Memory B cell (primary cell): Measurements from ENCODE around the gene RADIL.

Experiments used
- ATAC-seq: fragments of 150-1000 bp; cut with Tn5 transposase; 2 replicates; pipeline ENCODE4 v1.10.0; 2021; ENCODE audit warnings: low read depth, mild to moderate bottlenecking, moderate library complexity
- DNase-seq, 2 donors: peaks; one replicate each; pipeline ENCODE4 v3.0.0; 2022; ENCODE audit warnings: low spot score in 2 of 2
- H3K27ac Mint-ChIP-seq: one replicate; pipeline ENCODE4 v1.8.0; 2022; ENCODE audit warnings: mild to moderate bottlenecking, moderate library complexity, mixed read lengths
- H3K27me3 Mint-ChIP-seq: one replicate; pipeline ENCODE4 v1.8.0; 2022; ENCODE audit warnings: mixed read lengths
- H3K36me3 Mint-ChIP-seq: one replicate; pipeline ENCODE4 v1.8.0; 2022; ENCODE audit warnings: mild to moderate bottlenecking, mixed read lengths
- H3K4me1 Mint-ChIP-seq: one replicate; pipeline ENCODE4 v1.8.0; 2022; ENCODE audit warnings: mixed read lengths
- H3K4me3 Mint-ChIP-seq: one replicate; pipeline ENCODE4 v1.8.0; 2022; ENCODE audit warnings: mild to moderate bottlenecking, moderate library complexity, mixed read lengths
- H3K9me3 Mint-ChIP-seq: one replicate; pipeline ENCODE4 v1.8.0; 2022; ENCODE audit warnings: mixed read lengths

RADIL gene

GRCh38 chr7:4876586-4876985 lies 6.9 kb downstream of the RADIL start:
- Mint-ChIP-seq H3K4me3 (no peak overlapping the region), H3K9me3 (no peaks in the 10 kb centered on the region), H3K27ac (no peak overlapping the region), H3K27me3 (peaks cover 10% of the 10 kb centered on the region), H3K36me3 (no peaks in the 10 kb centered on the region), H3K4me1 (no peaks in the 10 kb centered on the region)
- no peak for DNase-seq
- ATAC-seq = no peak

DNA sequence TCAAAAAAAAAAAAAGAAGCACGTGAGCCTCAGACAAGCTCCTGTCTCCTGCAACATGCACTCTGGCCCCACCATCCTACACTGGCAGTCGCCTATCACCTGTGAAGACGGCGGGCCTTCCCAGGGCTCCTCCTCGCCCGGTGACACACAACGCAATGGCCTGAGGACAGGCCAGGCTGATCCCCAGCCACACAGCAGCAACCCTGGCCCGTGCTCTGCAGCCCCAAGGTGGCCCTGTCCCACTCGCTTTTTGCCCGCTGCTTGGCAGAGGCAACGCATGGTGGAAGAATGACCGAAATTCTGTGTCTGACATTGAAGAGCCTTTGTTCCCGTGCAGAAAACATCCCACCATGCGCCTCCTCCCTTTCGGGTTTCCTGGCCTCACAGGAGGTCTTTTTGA lies 8.1 kb downstream of the RADIL start:
- H3K27me3 Mint-ChIP-seq = peaks cover 9% of the 10 kb centered on the region
- H3K9me3 Mint-ChIP-seq = no peaks in the 10 kb centered on the region
- no peak for DNase-seq
- ATAC-seq = no peak
- H3K36me3 Mint-ChIP-seq = no peaks in the 10 kb centered on the region
- H3K4me1 Mint-ChIP-seq = no peaks in the 10 kb centered on the region
- H3K4me3 Mint-ChIP-seq = no peak overlapping the region
- H3K27ac Mint-ChIP-seq = no peak overlapping the region

DNA sequence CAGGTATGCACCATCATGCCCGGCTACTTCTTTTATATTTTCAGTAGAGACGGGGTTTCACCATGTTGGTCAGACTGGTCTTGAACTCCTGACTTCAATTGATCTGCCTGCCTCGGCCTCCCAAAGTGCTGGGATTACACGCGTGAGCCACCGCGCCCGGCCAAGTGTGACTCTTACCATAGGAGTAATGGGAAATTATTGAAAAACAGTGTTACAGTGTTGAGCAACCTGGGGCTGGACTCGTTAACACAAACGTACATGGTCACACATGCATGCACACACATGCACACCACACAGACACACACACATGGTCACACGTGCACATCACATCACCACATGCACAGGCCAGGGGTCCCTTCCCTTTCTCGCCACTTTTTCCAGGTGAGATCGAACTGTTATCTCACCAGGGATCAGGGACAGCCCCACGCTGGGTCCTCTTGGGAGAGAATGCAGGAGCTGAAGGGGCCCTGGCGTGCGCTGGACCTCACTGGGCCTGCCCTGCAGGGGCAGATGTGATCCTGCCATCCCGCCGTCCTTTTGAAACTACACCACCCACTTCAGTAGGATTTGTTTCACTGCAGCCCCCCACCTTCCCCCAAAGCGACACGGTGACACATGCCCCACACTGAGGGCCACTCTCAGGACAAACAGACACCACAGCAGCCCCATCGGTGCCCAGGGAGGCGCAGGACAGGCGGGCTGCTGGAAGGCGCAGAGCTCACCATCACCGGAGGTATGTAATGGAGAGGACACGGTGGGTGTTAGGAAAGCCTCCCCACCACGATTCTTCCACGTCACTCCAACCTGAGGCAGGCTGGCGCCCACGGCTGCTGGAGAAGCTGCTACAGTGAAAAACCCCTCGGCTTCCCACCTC lies 10.2 kb downstream of the RADIL start:
- Mint-ChIP-seq H3K4me1 (no peaks in the 10 kb centered on the region), H3K27ac (no peak overlapping the region)

DNA sequence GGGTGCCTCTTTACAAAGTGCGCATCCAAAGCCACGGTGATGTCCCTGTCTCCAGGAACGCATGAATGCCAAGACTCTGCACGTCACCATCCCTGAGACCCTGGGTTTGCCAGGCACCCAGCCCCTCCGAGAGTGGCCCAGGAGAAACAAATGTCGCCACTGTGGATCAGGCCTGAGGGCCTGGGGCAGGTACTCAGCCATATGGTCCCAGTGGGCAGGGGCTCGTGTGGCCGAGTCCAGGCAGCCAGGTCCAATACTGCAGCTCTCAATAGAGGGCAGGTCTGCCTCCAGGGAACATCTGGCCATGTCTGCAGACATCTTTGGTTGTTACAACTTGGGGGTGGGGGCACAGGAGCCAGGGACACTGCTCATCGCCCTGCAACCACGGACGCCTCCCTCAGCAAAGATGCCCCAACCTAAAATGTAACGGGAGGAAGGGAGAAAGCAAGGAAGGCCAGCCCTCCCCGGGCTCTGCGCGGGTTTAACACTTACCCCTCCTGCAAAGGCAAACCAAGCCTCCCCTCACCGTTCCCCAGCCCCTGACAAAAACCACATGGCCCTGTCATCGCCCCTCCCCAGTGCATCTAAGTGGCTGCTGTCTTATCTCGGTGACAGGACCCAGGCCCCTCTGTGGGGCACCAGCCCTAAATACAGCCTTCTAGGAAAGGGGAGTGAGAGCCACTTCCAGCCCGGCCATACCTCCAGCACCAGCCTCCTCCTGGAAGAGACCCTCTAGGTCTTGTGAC lies 11.4 kb downstream of the RADIL start:
- Mint-ChIP-seq H3K36me3 (no peaks in the 10 kb centered on the region), H3K9me3 (peaks cover 2% of the 10 kb centered on the region), H3K4me1 (no peaks in the 10 kb centered on the region), H3K27ac (no peak overlapping the region), H3K4me3 (no peak overlapping the region), H3K27me3 (peaks cover 14% of the 10 kb centered on the region)
- ATAC-seq (no peak), DNase-seq (no peak)

More for the DNA sequence above, 10.2 kb downstream of the RADIL start:
- DNase-seq (no peak), ATAC-seq (no peak)
- Mint-ChIP-seq H3K9me3 (peaks cover 2% of the 10 kb centered on the region), H3K4me3 (no peak overlapping the region), H3K27me3 (peaks cover 16% of the 10 kb centered on the region), H3K36me3 (no peaks in the 10 kb centered on the region)

- Mint-ChIP-seq H3K9me3 (peaks cover 2% of the 10 kb centered on the region), H3K4me1 (no peaks in the 10 kb centered on the region), H3K27ac (no peak overlapping the region), H3K4me3 (no peak overlapping the region), H3K36me3 (no peaks in the 10 kb centered on the region), H3K27me3 (peaks cover 14% of the 10 kb centered on the region)
- ATAC-seq = no peak
- no peak for DNase-seq
These were observed 12.3 kb downstream of the RADIL start for GRCh38 chr7:4871056-4871680.

- Mint-ChIP-seq H3K9me3 (peaks cover 4% of the 10 kb centered on the region), H3K4me3 (no peak overlapping the region), H3K27ac (no peak overlapping the region), H3K36me3 (no peaks in the 10 kb centered on the region), H3K4me1 (no peaks in the 10 kb centered on the region), H3K27me3 (peaks cover 29% of the 10 kb centered on the region)
- DNase-seq (no peak), ATAC-seq (no peak)
These were observed 15.0 kb downstream of the RADIL start for GRCh38 chr7:4868493-4868892.

- Mint-ChIP-seq H3K4me3 (no peak overlapping the region), H3K4me1 (no peaks in the 10 kb centered on the region), H3K27ac (no peak overlapping the region), H3K27me3 (peaks cover 34% of the 10 kb centered on the region), H3K9me3 (peaks cover 9% of the 10 kb centered on the region), H3K36me3 (peaks cover 4% of the 10 kb centered on the region)
- DNase-seq (no peak), ATAC-seq (no peak)
These were observed 16.7 kb downstream of the RADIL start for GRCh38 chr7:4866528-4867496.

DNA sequence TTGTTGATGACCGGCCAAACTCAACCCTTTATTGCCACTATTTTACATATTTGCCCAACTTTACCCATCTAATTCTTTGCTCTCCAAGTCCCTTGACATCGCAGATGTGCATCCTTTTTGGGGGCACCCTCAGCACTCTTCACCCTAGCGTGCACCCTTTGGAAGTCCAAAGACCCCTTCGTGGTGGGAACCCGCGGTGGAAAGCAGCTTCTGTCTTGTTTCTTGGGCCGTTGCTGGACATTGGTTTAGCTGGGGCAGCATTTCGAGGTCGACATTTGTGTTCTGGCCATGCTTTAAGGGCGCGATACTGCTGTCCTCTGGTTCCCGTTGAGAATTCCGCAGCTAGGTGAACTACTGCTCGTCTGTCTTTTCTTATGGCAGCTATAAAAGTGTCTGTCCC lies 21.4 kb downstream of the RADIL start:
- H3K36me3 Mint-ChIP-seq = peaks cover 4% of the 10 kb centered on the region
- H3K27ac Mint-ChIP-seq = peak overlapping the region; percentile 62
- DNase-seq (no peak), ATAC-seq (no peak)
- peak overlapping the region; percentile 73 for H3K4me3 Mint-ChIP-seq
- H3K4me1 Mint-ChIP-seq = peaks cover 4% of the 10 kb centered on the region
- peaks cover 27% of the 10 kb centered on the region for H3K27me3 Mint-ChIP-seq
- peaks cover 8% of the 10 kb centered on the region for H3K9me3 Mint-ChIP-seq

DNA sequence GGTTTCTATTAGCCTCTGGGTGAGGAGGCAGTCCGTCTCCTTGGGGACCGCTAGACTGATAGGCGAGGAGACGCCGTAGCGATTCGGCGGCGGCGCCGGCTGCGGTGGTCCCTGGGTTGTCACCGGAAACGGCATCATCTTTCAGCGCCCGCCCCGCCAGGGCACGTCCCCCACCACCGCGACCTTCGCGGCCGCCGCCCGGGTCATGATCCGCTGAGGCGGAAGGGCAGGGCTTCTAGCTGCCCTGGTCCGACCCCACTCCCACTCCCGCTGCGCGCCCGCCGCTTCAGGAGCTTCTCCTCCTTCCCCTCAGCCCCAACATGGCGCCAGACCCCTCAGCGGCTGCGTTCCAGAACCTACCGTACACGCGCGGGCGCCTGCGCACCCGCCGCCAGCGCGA lies 21.8 kb downstream of the RADIL start, which contains the start of gene PAPOLB:
Gene PAPOLB, minus strand, starts transcription at position 358 of the 400 bp plus-strand sequence. Its CDS starts 220 bp downstream, at position 138.
- DNase-seq = peak; percentile 19 to 31
- Mint-ChIP-seq H3K4me1 (peaks cover 4% of the 10 kb centered on the region), H3K27ac (peak within 1 kb of the TSS; percentile 62), H3K9me3 (peaks cover 8% of the 10 kb centered on the region), H3K27me3 (peaks cover 27% of the 10 kb centered on the region), H3K4me3 (peak within 1 kb of the TSS; percentile 73), H3K36me3 (peaks cover 4% of the 10 kb centered on the region)
- peak; percentile 74 for ATAC-seq

DNA sequence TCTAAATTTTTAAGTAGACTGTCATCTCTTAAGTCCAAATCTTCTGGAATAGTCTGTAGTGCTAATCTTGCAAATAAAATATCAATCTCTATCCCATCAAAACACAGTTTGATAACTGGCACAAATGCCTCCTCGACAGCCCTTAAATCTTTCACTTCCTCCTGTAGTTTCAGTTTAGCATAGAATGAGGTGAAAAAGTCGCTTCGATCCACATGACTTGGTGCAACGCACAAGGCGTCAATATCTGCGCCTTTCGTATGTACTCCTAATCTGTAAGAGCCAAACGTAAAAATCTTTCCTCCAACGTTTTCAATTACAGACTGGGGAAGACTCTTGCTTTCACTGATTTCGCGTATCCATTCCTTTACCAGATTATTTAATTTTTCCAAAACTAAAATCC lies 22.3 kb downstream of the RADIL start:
- ATAC-seq (peak; percentile 87), DNase-seq (no peak)
- Mint-ChIP-seq H3K9me3 (peaks cover 8% of the 10 kb centered on the region), H3K36me3 (peaks cover 4% of the 10 kb centered on the region), H3K27me3 (peaks cover 27% of the 10 kb centered on the region), H3K27ac (peak overlapping the region; percentile 62), H3K4me1 (peaks cover 4% of the 10 kb centered on the region), H3K4me3 (peak overlapping the region; percentile 73)

DNA sequence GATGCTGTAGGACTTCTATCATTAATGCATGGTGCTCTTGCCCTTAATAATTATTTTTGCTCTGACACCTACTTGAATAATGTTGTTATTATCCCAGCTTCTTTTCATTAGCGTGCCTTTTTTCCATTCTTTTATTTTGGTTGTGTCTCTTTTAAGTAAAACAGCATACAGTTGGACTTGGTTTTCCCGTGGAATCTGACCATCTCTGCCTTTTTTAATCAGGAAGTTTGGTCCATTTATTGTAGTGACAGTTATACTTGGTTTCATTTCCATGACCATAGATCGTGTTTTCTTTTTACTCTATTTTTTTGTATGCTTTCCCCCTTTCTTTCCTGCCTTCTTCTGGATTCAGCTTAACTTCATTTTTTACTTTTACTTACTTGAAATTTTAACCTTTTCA lies 26.3 kb downstream of the RADIL start:
- Mint-ChIP-seq H3K27ac (no peak overlapping the region), H3K27me3 (peaks cover 8% of the 10 kb centered on the region), H3K36me3 (peaks cover 1% of the 10 kb centered on the region), H3K4me1 (peaks cover 4% of the 10 kb centered on the region), H3K4me3 (no peak overlapping the region), H3K9me3 (peaks cover 1% of the 10 kb centered on the region)
- no peak for ATAC-seq
- DNase-seq = no peak

- DNase-seq = no peak
- Mint-ChIP-seq H3K4me3 (no peak overlapping the region), H3K27ac (no peak overlapping the region)
These were observed 27.0 kb downstream of the RADIL start for GRCh38 chr7:4856336-4857057.

DNA sequence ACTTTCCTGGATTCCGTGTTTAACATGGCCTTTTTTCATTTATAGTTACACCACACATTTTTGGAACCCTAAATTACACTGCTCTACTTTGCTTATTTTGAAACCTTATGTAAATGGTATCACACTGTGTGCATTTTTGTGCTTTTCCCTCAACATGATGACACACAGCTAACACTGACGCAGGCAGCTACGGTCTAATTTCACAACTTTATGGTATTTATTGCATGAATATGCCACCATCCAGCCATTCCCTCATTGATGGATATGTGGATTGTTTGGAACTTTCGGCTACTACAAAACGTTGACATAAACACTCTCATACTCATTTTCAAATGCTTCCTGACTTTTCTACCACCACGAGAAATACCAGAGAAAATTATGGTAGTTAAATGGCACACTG lies 28.6 kb downstream of the RADIL start:
- no peak overlapping the region for H3K27ac Mint-ChIP-seq
- no peaks in the 10 kb centered on the region for H3K4me1 Mint-ChIP-seq
- DNase-seq (no peak), ATAC-seq (no peak)
- H3K9me3 Mint-ChIP-seq = no peaks in the 10 kb centered on the region
- peaks cover 3% of the 10 kb centered on the region for H3K27me3 Mint-ChIP-seq
- no peaks in the 10 kb centered on the region for H3K36me3 Mint-ChIP-seq
- H3K4me3 Mint-ChIP-seq = no peak overlapping the region

More at GRCh38 chr7:4856336-4857057, 27.0 kb downstream of the RADIL start:
- Mint-ChIP-seq H3K4me1 (peaks cover 4% of the 10 kb centered on the region), H3K27me3 (peaks cover 7% of the 10 kb centered on the region), H3K9me3 (no peaks in the 10 kb centered on the region), H3K36me3 (no peaks in the 10 kb centered on the region)
- ATAC-seq = no peak
